Caco-2 (cell line): Measurements from ENCODE around the gene PPME1. TPM values are rescaled to one million over a fixed set of nuclear protein-coding genes. Genes with fewer than 3 reads are reported as not detected.
"Not testable (repeated sequence)": the region's sequence is repeated elsewhere in the genome, so short reads cannot be mapped to it uniquely, and the experiment has no call there.

Source experiments
- BruUV-seq: library from RNA; stranded (reverse); fragments of 400-500 nt; replicated peaks from 2 replicates; lab custom pipeline; 2021; lab: Mats Ljungman, UMichigan
- CTCF ChIA-PET: fragments of 300-600 bp; sonication (Branson Sonifier 250); formaldehyde crosslinking; loops from one replicate; lab custom pipeline; 2022; ENCODE audit warnings: antibody characterized with exemption; lab: Charles Lee
- POLR2A ChIA-PET: fragments of 300-600 bp; sonication (Branson Sonifier 250); formaldehyde crosslinking; loops from one replicate; lab custom pipeline; 2022; ENCODE audit warnings: antibody characterized with exemption; lab: Charles Lee
- DNase-seq, 2 experiments: peaks; one replicate each; pipeline versions ENCODE4 v3.0.0 to v3.0.0-alpha.2; 2020 to 2022
- H3K27me3 ChIP-seq: replicated peaks from 2 replicates; pipeline ENCODE4 v1.6.0; 2011; ENCODE audit warnings: low read length; ENCODE audit not compliant: control insufficient read depth, insufficient read depth
- H3K36me3 ChIP-seq: 2 replicates; pipeline ENCODE4 v1.5.1; 2011; ENCODE audit warnings: low read length; ENCODE audit not compliant: control insufficient read depth, insufficient read depth
- H3K4me1 ChIP-seq: fragments of 250-450 bp; sonication (Bioruptor Pico); 2 replicates; pipeline ENCODE4 v1.5.1; 2020; ENCODE audit warnings: mild to moderate bottlenecking
- H3K4me3 ChIP-seq: 2 replicates; pipeline ENCODE4 v1.5.1; 2011; ENCODE audit warnings: low read depth, mild to moderate bottlenecking, control low read depth, low read length
- H3K9me3 ChIP-seq: fragments of 250-450 bp; sonication (Bioruptor Pico); 2 replicates; pipeline ENCODE4 v1.5.1; 2020; ENCODE audit warnings: mild to moderate bottlenecking, moderate library complexity
- H3K27ac Mint-ChIP-seq: one replicate; pipeline ENCODE4 v1.8.0; 2022; ENCODE audit warnings: mixed read lengths; ENCODE audit not compliant: unreplicated experiment
- H3K27me3 Mint-ChIP-seq: one replicate; pipeline ENCODE4 v1.8.0; 2022; ENCODE audit warnings: mixed read lengths; ENCODE audit not compliant: insufficient read depth, unreplicated experiment
- H3K36me3 Mint-ChIP-seq: one replicate; pipeline ENCODE4 v1.8.0; 2022; ENCODE audit warnings: mild to moderate bottlenecking, mixed read lengths; ENCODE audit not compliant: insufficient read depth, unreplicated experiment
- H3K4me1 Mint-ChIP-seq: one replicate; pipeline ENCODE4 v1.8.0; 2022; ENCODE audit warnings: low read depth, mixed read lengths; ENCODE audit not compliant: unreplicated experiment
- H3K4me3 Mint-ChIP-seq: one replicate; pipeline ENCODE4 v1.8.0; 2022; ENCODE audit warnings: mild to moderate bottlenecking, moderate library complexity, mixed read lengths; ENCODE audit not compliant: unreplicated experiment
- H3K9me3 Mint-ChIP-seq: one replicate; pipeline ENCODE4 v1.8.0; 2022; ENCODE audit warnings: mixed read lengths; ENCODE audit not compliant: unreplicated experiment
- CTCF ChIP-seq, 2 experiments: fragments of 200-600 bp in 1 of 2; IDR thresholded peaks; 1 replicate in 1 of 2; 2 replicates in 1 of 2; pipeline versions ENCODE4 v1.5.1 to v1.8.0; 2011 to 2022; ENCODE audit warnings: antibody characterized with exemption in 1 of 2, control low read depth in 1 of 2, inconsistent platforms in 1 of 2, low read depth in 1 of 2, low read length in 1 of 2, mild to moderate bottlenecking in 1 of 2, moderate library complexity in 1 of 2; ENCODE audit not compliant: insufficient read depth in 1 of 2, severe bottlenecking in 1 of 2, unreplicated experiment in 1 of 2
- intact Hi-C: fragments of 100-400 bp; cut with micrococcal nuclease; formaldehyde crosslinking; loops from one replicate; pipeline ENCODE4 v1.10.0; 2022; ENCODE audit not compliant: unreplicated experiment
- total RNA-seq: library from RNA; stranded (reverse); gene quantifications from 2 replicates; pipeline ENCODE4 v1.2.3, GENCODE V29; 2022

Gene PPME1
- total RNA-seq, 1 experiment from 2014 or later, result 109 TPM

GRCh38 chr11:74123008-74123448 is 48.1 kb upstream of the PPME1 start:
- Mint-ChIP-seq H3K27me3 (no peaks in the 10 kb centered on the region), H3K4me1 (peaks cover 43% of the 10 kb centered on the region), H3K9me3 (no peaks in the 10 kb centered on the region), H3K4me3 (peak overlapping the region; percentile 4), H3K36me3 (peaks cover 20% of the 10 kb centered on the region), H3K27ac (peak overlapping the region; percentile 52)
- H3K4me3 ChIP-seq, result no peak overlapping the region
- peaks cover 35% of the 10 kb centered on the region for H3K4me1 ChIP-seq
- ChIA-PET POLR2A (interaction anchor here (0.9 to 1.8 kb wide), 3 partner anchors 16 to 139 kb away, joined by 5 to 21 read pairs (median 7); partner anchors contain the start of genes C2CD3 and PPME1), CTCF (interaction anchor here (0.6 to 1.5 kb wide), 4 partner anchors 48 to 198 kb away, joined by 3 to 15 read pairs (median 3); partner anchors contain the start of genes C2CD3 and PPME1)
- no peaks in the 10 kb centered on the region for H3K27me3 ChIP-seq
- peak; percentile 13 to 62 for TF ChIP-seq CTCF (IDR thresholded peaks at IDR 0.05; ENCODE audit: insufficient read depth in 1 of 2, low read depth in 1 of 2, low read length in 1 of 2, severe bottlenecking in 1 of 2, unreplicated experiment in 1 of 2)
- DNase-seq, result peak; percentile 79 to 84
- no peaks in the 10 kb centered on the region for H3K9me3 ChIP-seq
- intact Hi-C loops, result loop anchor here (1.0 to 5.0 kb wide), 5 partner anchors 15 to 104 kb away; partner anchors contain the start of genes C2CD3 and PPME1
- no peaks in the 10 kb centered on the region; the same call in 1 of the 2 replicates for H3K36me3 ChIP-seq
- no TSS peak for BruUV-seq

- CTCF ChIA-PET, DNase-seq, intact Hi-C loops, H3K36me3 ChIP-seq, H3K9me3 Mint-ChIP-seq, H3K27ac Mint-ChIP-seq, BruUV-seq, H3K27me3 Mint-ChIP-seq, H3K27me3 ChIP-seq, H3K9me3 ChIP-seq, H3K4me3 ChIP-seq, POLR2A ChIA-PET, H3K4me3 Mint-ChIP-seq: not testable (repeated sequence)
- H3K4me1 ChIP-seq, result peaks cover 22% of the 10 kb centered on the region
- H3K4me1 Mint-ChIP-seq, result peaks cover 20% of the 10 kb centered on the region
- H3K36me3 Mint-ChIP-seq, result peaks cover 62% of the 10 kb centered on the region
Measured at GRCh38 chr11:74129121-74129520, 42.0 kb upstream of the PPME1 start.

GRCh38 chr11:74132833-74133232 is 38.3 kb upstream of the PPME1 start:
- no peak for TF ChIP-seq CTCF (IDR thresholded peaks at IDR 0.05; ENCODE audit: insufficient read depth in 1 of 2, low read depth in 1 of 2, low read length in 1 of 2, severe bottlenecking in 1 of 2, unreplicated experiment in 1 of 2)
- BruUV-seq, result no TSS peak
- H3K4me3 Mint-ChIP-seq, result no peak overlapping the region
- H3K27me3 Mint-ChIP-seq, result no peaks in the 10 kb centered on the region
- DNase-seq, result no peak
- Histone ChIP-seq H3K27me3 (no peaks in the 10 kb centered on the region), H3K36me3 (peaks cover 4% of the 10 kb centered on the region), H3K4me1 (peaks cover 37% of the 10 kb centered on the region), H3K4me3 (no peak overlapping the region), H3K9me3 (0 out of 2 replicates have a peak, but pooled peaks cover 7% of the 10 kb centered on the region)
- intact Hi-C loops, result no loop called here
- H3K9me3 Mint-ChIP-seq, result no peaks in the 10 kb centered on the region
- peaks cover 59% of the 10 kb centered on the region for H3K36me3 Mint-ChIP-seq
- ChIA-PET POLR2A (no interaction called here), CTCF (no interaction called here)
- no peak overlapping the region for H3K27ac Mint-ChIP-seq
- H3K4me1 Mint-ChIP-seq, result peaks cover 20% of the 10 kb centered on the region
